Panc1 (cell line): ENCODE measurements around the gene ALLC.

Experiments
- SIN3A ChIP-seq: IDR thresholded peaks from 2 replicates; pipeline ENCODE4 v1.6.1; 2012; ENCODE audit warnings: low read depth, mild to moderate bottlenecking, low read length, moderate library complexity, borderline replicate concordance; ENCODE audit not compliant: insufficient read depth
- TF ChIP-seq, protein P1 (sequence below): fragments of 450-650 bp; IDR thresholded peaks from 2 replicates; pipeline ENCODE4 v1.5.1; 2017; ENCODE audit warnings: mild to moderate bottlenecking

DNA sequence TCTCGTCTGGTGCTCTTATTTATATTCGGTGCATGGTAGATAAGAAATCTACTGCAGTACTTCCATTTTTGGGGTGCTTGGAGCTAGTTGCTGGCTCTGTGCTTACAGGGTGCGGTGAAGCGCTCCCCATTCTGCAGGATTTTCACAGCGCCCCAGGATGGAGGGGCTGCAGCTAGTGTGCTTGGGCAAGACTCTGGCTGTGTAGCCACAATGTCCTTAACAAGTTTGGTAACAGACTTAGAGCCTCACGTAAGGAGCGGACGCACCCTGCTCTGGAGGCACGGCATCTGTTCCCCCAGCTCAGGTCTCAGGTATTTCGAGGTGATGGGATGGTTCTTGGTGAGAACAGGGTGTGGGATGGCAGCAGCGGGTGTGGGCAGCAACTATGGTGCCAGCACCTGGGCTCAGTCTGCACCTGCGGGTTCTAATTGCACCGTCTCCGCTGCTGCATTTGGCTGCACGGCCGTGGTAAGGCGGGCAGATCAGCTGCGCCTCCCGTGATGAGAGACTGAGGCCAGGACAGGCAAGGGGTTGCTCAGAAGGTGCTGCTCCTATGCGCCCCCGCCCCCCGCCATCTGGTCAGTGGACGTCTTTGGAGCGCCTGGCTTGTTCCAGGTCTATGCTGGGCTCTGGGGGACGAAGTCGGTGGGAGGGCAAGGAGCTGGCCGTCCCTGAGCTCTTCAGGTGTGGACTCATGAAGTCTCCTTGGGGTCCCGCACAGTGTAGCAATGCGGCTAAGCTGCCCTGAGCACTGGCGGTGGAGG lies 20.1 kb upstream of the ALLC start:
- TF ChIP-seq, protein P1, sequence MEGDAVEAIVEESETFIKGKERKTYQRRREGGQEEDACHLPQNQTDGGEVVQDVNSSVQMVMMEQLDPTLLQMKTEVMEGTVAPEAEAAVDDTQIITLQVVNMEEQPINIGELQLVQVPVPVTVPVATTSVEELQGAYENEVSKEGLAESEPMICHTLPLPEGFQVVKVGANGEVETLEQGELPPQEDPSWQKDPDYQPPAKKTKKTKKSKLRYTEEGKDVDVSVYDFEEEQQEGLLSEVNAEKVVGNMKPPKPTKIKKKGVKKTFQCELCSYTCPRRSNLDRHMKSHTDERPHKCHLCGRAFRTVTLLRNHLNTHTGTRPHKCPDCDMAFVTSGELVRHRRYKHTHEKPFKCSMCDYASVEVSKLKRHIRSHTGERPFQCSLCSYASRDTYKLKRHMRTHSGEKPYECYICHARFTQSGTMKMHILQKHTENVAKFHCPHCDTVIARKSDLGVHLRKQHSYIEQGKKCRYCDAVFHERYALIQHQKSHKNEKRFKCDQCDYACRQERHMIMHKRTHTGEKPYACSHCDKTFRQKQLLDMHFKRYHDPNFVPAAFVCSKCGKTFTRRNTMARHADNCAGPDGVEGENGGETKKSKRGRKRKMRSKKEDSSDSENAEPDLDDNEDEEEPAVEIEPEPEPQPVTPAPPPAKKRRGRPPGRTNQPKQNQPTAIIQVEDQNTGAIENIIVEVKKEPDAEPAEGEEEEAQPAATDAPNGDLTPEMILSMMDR: no peak
- no peak for TF ChIP-seq SIN3A
